A549 (cell line): Measurements from ENCODE around the gene KSR2. TPM values are rescaled to one million over a fixed set of nuclear protein-coding genes. Genes with fewer than 3 reads are reported as not detected.

Experiments
- ATAC-seq, 2 experiments: fragments of 200-7000 bp in 1 of 2; fragments of >200 bp in 1 of 2; cut with Nextera tagmentation in 1 of 2; cut with Tn5 transposase in 1 of 2; 3 replicates each; pipeline versions ENCODE4 v1.8.0 to v1.9.1; 2018 to 2020; ENCODE audit warnings: mild to moderate bottlenecking in 1 of 2, moderate library complexity in 1 of 2
- CTCF ChIA-PET: fragments of 300-600 bp; sonication (Branson Sonifier 250); formaldehyde crosslinking; extraction: SDS; loops from one replicate; lab custom pipeline; 2021; ENCODE audit warnings: antibody characterized with exemption, inconsistent platforms; lab: Yijun Ruan, JAX
- POLR2A ChIA-PET: fragments of 350-600 bp; formaldehyde crosslinking; extraction: SDS; loops from one replicate; lab custom pipeline; 2021; ENCODE audit warnings: antibody characterized with exemption, inconsistent platforms; lab: Yijun Ruan, JAX
- DNase-seq, 2 experiments: peaks; one replicate each; pipeline versions ENCODE4 v3.0.0 to v3.0.0-alpha.2; 2011 to 2016; ENCODE audit warnings: low read depth in 1 of 2, low spot score in 1 of 2
- FAIRE-seq: peaks from 2 replicates; lab custom pipeline; 2011; peaks lifted over from hg19 to GRCh38; lab: Jason Lieb, UNC
- H3K27ac ChIP-seq, 2 experiments: fragments of >200 bp; sonication (Bioruptor Twin); formaldehyde crosslinking; 3 replicates each; pipeline ENCODE4 v1.5.1; 2016 to 2017
- H3K4me1 ChIP-seq: fragments of >200 bp; sonication (Bioruptor Twin); formaldehyde crosslinking; 3 replicates; pipeline ENCODE4 v1.6.1; 2016
- H3K4me2 ChIP-seq: fragments of >200 bp; sonication (Bioruptor Twin); formaldehyde crosslinking; 3 replicates; pipeline ENCODE4 v1.6.1; 2016
- H3K4me3 ChIP-seq: fragments of >200 bp; sonication (Bioruptor Twin); formaldehyde crosslinking; 3 replicates; pipeline ENCODE4 v1.5.1; 2016
- H3K9me3 ChIP-seq: fragments of >200 bp; sonication (Bioruptor Twin); formaldehyde crosslinking; 3 replicates; pipeline ENCODE4 v1.6.1; 2016
- BHLHE40 ChIP-seq: IDR thresholded peaks from 2 replicates; pipeline ENCODE4 v1.6.1; 2012; ENCODE audit warnings: low read depth, low read length, inconsistent platforms
- CBX8 ChIP-seq: fragments of 200-600 bp; sonication (generic); IDR thresholded peaks from 2 replicates; pipeline ENCODE4 v1.6.1; 2016
- CEBPB ChIP-seq, 2 experiments: fragments of >200 bp in 1 of 2; sonication (Bioruptor Twin) in 1 of 2; formaldehyde crosslinking in 1 of 2; IDR thresholded peaks; 2 replicates each; pipeline ENCODE4 v1.6.1; 2012 to 2016
- CHD4 ChIP-seq: fragments of 200-600 bp; sonication (generic); IDR thresholded peaks from 2 replicates; pipeline ENCODE4 v1.6.1; 2016; ENCODE audit warnings: antibody characterized with exemption, mild to moderate bottlenecking, borderline replicate concordance
- FOXS1 ChIP-seq: fragments of 250-450 bp; sonication (Bioruptor Pico); IDR thresholded peaks from 2 replicates; pipeline ENCODE4 v1.5.0; 2020; ENCODE audit warnings: mild to moderate bottlenecking, moderate library complexity
- GATA3 ChIP-seq: IDR thresholded peaks from 2 replicates; pipeline ENCODE4 v1.6.1; 2012; ENCODE audit warnings: borderline replicate concordance
- HDAC2 ChIP-seq: fragments of 200-600 bp; sonication (generic); IDR thresholded peaks from 2 replicates; pipeline ENCODE4 v1.6.1; 2016
- HEYL ChIP-seq: fragments of 250-450 bp; sonication (Bioruptor Pico); IDR thresholded peaks from 2 replicates; pipeline ENCODE4 v1.8.0; 2021; ENCODE audit warnings: mild to moderate bottlenecking, moderate library complexity
- HOXB5 ChIP-seq: fragments of 250-450 bp; sonication (Bioruptor Pico); IDR thresholded peaks from 2 replicates; pipeline ENCODE4 v1.5.0; 2020; ENCODE audit warnings: mild to moderate bottlenecking, moderate library complexity
- JUNB ChIP-seq: fragments of >200 bp; sonication (Bioruptor Twin); formaldehyde crosslinking; IDR thresholded peaks from 2 replicates; pipeline ENCODE4 v1.6.1; 2016
- MYC ChIP-seq: IDR thresholded peaks from 2 replicates; pipeline ENCODE4 v1.6.1; 2012; ENCODE audit warnings: mild to moderate bottlenecking, inconsistent platforms, low read length, improper control_type of control experiment, borderline replicate concordance
- NFE2L2 ChIP-seq: fragments of 150-350 bp; conservative IDR thresholded peaks from 2 replicates; pipeline ENCODE4 v1.6.1; 2014; ENCODE audit warnings: low read length
- NPAS2 ChIP-seq: fragments of 250-450 bp; sonication (Bioruptor Pico); IDR thresholded peaks from 2 replicates; pipeline ENCODE4 v1.8.0; 2022; ENCODE audit warnings: mild to moderate bottlenecking, moderate library complexity, borderline replicate concordance
- POLR2A ChIP-seq: IDR thresholded peaks from 2 replicates; pipeline ENCODE4 v1.6.1; 2012; ENCODE audit warnings: mild to moderate bottlenecking, low read length
- RCOR1 ChIP-seq: fragments of 150-350 bp; IDR thresholded peaks from 2 replicates; pipeline ENCODE4 v1.6.1; 2014; ENCODE audit warnings: antibody characterized with exemption, low read length, low read depth
- REST ChIP-seq: fragments of 200-600 bp; sonication (generic); IDR thresholded peaks from 2 replicates; pipeline ENCODE4 v1.6.1; 2016; ENCODE audit warnings: antibody characterized with exemption, mild to moderate bottlenecking, moderate library complexity
- RFX5 ChIP-seq: fragments of 450-650 bp; IDR thresholded peaks from 2 replicates; pipeline ENCODE4 v1.7.1; 2014; ENCODE audit warnings: antibody characterized with exemption, mild to moderate bottlenecking, moderate library complexity
- SREBF2 ChIP-seq: fragments of 450-650 bp; IDR thresholded peaks from 2 replicates; pipeline ENCODE4 v1.6.1; 2014; ENCODE audit warnings: mild to moderate bottlenecking, moderate library complexity
- USF2 ChIP-seq: fragments of 450-650 bp; IDR thresholded peaks from 2 replicates; pipeline ENCODE4 v1.6.1; 2014; ENCODE audit warnings: antibody characterized with exemption
- ZC3H11A ChIP-seq: fragments of 450-650 bp; IDR thresholded peaks from 2 replicates; pipeline ENCODE4 v1.6.1; 2014; ENCODE audit warnings: antibody characterized with exemption, mild to moderate bottlenecking
- ZFP36 ChIP-seq: fragments of 450-650 bp; IDR thresholded peaks from 2 replicates; pipeline ENCODE4 v1.6.1; 2014; ENCODE audit warnings: borderline replicate concordance; ENCODE audit not compliant: partially characterized antibody
- ZNF302 ChIP-seq: fragments of 250-450 bp; sonication (Bioruptor Pico); IDR thresholded peaks from 2 replicates; pipeline ENCODE4 v1.9.0; 2021; ENCODE audit warnings: inconsistent platforms, mild to moderate bottlenecking, moderate library complexity
- WGBS: methylation state at CpG from one replicate; pipeline ENCODE4 v1.1.6; 2017; ENCODE audit errors: missing lambda C conversion rate; 5-methylcytosine and 5-hydroxymethylcytosine counted together
- polyA plus RNA-seq, 4 experiments: library from polyadenylated mRNA; depleted of rRNA in 3 of 4; stranded (reverse); fragments of >200 nt; fragmentation: RNase III in 1 of 4; extraction: RNeasy Plus Mini Kit Qiagen cat#74134 plus additional on column Dnase treatment in 1 of 4; gene quantifications; 2 replicates in 3 of 4; 3 replicates in 1 of 4; pipeline ENCODE4 v1.2.3, GENCODE V29; 2011 to 2017
- TF ChIP-seq, protein P1 (sequence below): fragments of >200 bp; sonication (Bioruptor Twin); formaldehyde crosslinking; IDR thresholded peaks from 2 replicates; pipeline ENCODE4 v1.6.1; 2016
- TF ChIP-seq, protein P2 (sequence below): fragments of >200 bp; sonication (Bioruptor Twin); formaldehyde crosslinking; IDR thresholded peaks from 3 replicates; pipeline ENCODE4 v1.5.1; 2016
- TF ChIP-seq, protein P3 (sequence below): IDR thresholded peaks from 2 replicates; pipeline ENCODE4 v1.6.1; 2012; ENCODE audit warnings: low read depth, borderline replicate concordance

KSR2 gene
- polyA plus RNA-seq, 2 of the 4 experiments (the other 2 are of a cell fraction) = 0.37 to 1.2 TPM

DNA sequence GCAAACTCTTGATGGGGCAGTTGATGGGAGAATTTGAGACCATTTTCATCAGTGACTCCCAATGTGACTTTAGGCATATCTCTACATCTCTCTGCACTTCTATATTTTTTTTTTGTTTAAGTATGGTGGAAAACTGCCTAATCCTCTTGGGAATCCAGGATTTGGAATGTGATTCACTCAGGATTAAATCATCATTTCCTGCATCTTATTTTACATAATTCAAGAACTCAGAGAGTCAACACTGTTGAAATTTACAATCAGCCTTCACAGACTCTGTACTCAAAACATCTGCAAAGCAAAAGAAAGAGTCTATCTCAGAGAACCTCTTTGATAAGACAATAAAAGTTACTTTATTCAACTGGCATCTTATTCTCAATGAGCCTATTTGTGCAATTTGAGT is 346.7 kb downstream of the KSR2 start:
- ChIA-PET POLR2A (no interaction called here), CTCF (no interaction called here)
- Histone ChIP-seq H3K4me1 (no peaks in the 10 kb centered on the region), H3K27ac (no peak overlapping the region), H3K4me3 (no peak overlapping the region), H3K4me2 (no peak overlapping the region), H3K9me3 (peaks cover 7% of the 10 kb centered on the region; the same call in 2 of the 3 replicates)
- ATAC-seq = no peak
- no peak for DNase-seq
- TF ChIP-seq GATA3 (no peak), CEBPB (IDR thresholded peaks at IDR 0.05) (peak in 1 of 2 experiments; percentile 13; a peak in 1 of 4 replicates)
- FAIRE-seq = no peak

DNA sequence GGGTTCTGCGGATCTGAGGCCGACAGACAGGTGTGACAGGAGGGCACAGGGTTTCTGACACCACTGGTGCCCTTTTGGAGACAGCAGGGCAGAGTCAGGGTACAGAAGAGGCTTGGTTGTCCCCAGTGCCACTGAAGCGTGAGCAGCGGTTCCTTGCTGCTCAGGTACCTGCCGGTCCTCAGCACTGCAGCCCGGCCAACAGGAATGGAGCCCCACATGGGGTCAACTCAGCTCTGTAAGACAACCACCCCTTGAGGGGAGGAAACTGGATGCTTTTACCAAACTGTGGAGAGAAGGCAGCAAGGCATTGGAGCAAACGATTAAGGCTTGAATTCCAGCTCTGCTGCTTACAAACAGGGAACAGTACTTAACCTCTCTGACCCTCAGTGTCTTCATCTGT is 361.0 kb downstream of the KSR2 start:
- Histone ChIP-seq H3K4me3 (no peak overlapping the region), H3K9me3 (no peaks in the 10 kb centered on the region), H3K27ac (no peak overlapping the region), H3K4me1 (no peaks in the 10 kb centered on the region), H3K4me2 (no peak overlapping the region)
- ATAC-seq = peak; percentile 30 to 38; a peak in 2 of 6 replicates
- WGBS = 49% methylated on average over 7 of the region's 7 CpGs
- TF ChIP-seq HEYL (no peak), NFE2L2 (no peak), MYC (no peak), REST (no peak), ZNF302 (CRISPR knock-in tag) (no peak), RFX5 (no peak), FOXS1 (no peak), GATA3 (no peak), ZC3H11A (no peak), POLR2A (no peak), RCOR1 (no peak), HOXB5 (CRISPR knock-in tag) (no peak), ZFP36 (no peak), CHD4 (no peak), HDAC2 (no peak), JUNB (no peak), BHLHE40 (no peak)
- TF ChIP-seq, protein P1, sequence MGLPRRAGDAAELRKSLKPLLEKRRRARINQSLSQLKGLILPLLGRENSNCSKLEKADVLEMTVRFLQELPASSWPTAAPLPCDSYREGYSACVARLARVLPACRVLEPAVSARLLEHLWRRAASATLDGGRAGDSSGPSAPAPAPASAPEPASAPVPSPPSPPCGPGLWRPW = no peak
- TF ChIP-seq, protein P2, sequence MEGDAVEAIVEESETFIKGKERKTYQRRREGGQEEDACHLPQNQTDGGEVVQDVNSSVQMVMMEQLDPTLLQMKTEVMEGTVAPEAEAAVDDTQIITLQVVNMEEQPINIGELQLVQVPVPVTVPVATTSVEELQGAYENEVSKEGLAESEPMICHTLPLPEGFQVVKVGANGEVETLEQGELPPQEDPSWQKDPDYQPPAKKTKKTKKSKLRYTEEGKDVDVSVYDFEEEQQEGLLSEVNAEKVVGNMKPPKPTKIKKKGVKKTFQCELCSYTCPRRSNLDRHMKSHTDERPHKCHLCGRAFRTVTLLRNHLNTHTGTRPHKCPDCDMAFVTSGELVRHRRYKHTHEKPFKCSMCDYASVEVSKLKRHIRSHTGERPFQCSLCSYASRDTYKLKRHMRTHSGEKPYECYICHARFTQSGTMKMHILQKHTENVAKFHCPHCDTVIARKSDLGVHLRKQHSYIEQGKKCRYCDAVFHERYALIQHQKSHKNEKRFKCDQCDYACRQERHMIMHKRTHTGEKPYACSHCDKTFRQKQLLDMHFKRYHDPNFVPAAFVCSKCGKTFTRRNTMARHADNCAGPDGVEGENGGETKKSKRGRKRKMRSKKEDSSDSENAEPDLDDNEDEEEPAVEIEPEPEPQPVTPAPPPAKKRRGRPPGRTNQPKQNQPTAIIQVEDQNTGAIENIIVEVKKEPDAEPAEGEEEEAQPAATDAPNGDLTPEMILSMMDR = no peak
- TF ChIP-seq, all 56 proteins: peak for 0
- ChIA-PET POLR2A (no interaction called here), CTCF (interaction anchor here (1.3 to 4.4 kb wide), 2 partner anchors 19 to 241 kb away, joined by 5 to 22 read pairs; no protein-coding TSS in a partner anchor)
- FAIRE-seq = no peak
- DNase-seq = no peak

GRCh38 chr12:117606945-117607344 is 361.8 kb downstream of the KSR2 start:
- Histone ChIP-seq H3K4me3 (no peak overlapping the region), H3K27ac (no peak overlapping the region), H3K4me1 (no peaks in the 10 kb centered on the region), H3K4me2 (no peak overlapping the region), H3K9me3 (no peaks in the 10 kb centered on the region)
- POLR2A ChIA-PET = no interaction called here
- 41% methylated on average over 4 of the region's 5 CpGs for WGBS
- DNase-seq = no peak
- CTCF ChIA-PET = interaction anchor here (1.0 to 4.4 kb wide), 3 partner anchors 18 to 240 kb away, joined by 3 to 22 read pairs (median 5); no protein-coding TSS in a partner anchor
- TF ChIP-seq NPAS2 (CRISPR knock-in tag) = no peak
- no peak for TF ChIP-seq USF2
- no peak for TF ChIP-seq CBX8
- TF ChIP-seq, protein P2 = no peak
- TF ChIP-seq, protein P3, sequence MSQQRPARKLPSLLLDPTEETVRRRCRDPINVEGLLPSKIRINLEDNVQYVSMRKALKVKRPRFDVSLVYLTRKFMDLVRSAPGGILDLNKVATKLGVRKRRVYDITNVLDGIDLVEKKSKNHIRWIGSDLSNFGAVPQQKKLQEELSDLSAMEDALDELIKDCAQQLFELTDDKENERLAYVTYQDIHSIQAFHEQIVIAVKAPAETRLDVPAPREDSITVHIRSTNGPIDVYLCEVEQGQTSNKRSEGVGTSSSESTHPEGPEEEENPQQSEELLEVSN = no peak
- no peak for TF ChIP-seq SREBF2
- TF ChIP-seq MYC = no peak
- FAIRE-seq = no peak
- ATAC-seq = no peak
